ENCODE measurements around the gene FXYD6. TPM values are rescaled to one million over a fixed set of nuclear protein-coding genes. Genes with fewer than 3 reads are reported as not detected.

The FXYD6 gene
- total RNA-seq, 1 experiment from 2014 or later = 12.8 TPM

- DNase-seq (ENCODE audit: low spot score) = no peak
These were observed 34.6 kb upstream of the FXYD6 start for GRCh38 chr11:117910941-117911655.

- no peak for DNase-seq (ENCODE audit: low spot score)
These were observed 34.1 kb upstream of the FXYD6 start for GRCh38 chr11:117910525-117910924.

GRCh38 chr11:117909611-117910382 is 33.3 kb upstream of the FXYD6 start:
- no peak for DNase-seq (ENCODE audit: low spot score)

DNA sequence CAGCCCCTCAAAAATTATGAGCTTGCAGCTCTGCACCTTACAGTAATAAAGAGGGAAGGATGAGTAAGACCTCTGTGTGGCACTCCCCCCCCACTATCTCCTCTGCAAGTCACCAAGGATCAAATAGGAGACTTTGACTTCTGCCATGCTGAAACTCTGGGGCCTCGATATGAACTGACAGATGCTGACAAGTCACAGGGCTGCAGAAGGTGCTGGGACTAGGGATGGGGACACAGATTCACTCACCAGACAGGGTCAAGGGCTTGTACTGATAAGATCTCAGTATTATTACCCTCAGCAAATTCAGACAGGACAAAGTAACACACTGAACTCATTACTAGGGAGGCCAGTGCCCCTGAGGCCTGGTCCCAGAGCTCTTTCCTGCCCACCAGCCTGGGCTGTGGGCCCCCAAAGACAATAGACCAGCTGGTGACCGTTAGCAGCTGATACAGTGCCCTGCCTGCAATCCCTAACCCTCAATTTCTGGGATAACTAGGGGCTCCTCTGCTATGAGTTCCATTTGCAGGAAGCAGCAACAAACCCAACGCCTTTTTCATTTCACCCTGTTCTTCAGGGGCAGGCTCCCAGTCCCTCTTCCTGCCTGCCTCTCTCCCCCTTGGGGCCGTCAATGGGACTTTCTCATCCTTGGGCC is 32.6 kb upstream of the FXYD6 start:
- DNase-seq (ENCODE audit: low spot score) = no peak

GRCh38 chr11:117908109-117908895 is 31.8 kb upstream of the FXYD6 start:
- DNase-seq (ENCODE audit: low spot score) = no peak

DNA sequence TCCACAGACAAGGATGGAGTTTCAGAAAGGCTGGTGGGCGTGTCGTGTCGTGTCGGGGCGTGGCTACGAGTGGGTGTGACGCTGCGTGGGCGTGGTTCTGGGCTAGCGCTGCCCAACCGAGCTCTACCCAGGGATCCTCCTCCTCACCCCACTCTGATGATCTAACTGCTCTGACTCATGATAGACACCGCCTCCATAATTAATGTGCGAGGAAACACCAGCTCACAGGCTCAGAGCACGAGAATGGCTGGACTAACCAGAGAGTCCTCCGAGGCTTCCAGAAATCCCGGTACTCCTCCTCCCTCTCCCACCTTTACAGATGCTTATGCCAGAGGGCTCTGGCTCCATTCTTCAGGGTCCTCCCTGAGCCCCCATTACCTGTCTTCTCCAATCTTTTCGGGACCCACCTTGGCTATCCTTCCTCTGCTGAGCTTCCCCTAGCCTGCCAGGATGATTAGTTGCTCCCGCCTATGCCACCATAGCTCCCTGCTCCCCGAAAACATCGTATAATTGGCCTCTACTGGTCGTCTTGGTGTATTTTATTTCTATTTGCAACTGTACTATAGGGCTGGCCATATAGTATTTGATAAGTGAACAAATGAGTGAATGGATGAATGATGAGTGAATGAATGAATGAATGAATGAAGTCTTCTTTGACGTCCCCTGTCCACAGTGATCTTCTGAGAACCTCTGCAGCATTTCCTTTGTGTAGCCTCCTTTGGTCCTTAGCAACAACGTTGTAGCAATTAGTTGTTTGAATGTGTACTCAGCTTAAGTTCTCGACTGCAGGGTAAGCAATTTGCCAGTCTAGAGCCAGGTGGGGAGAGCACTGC is 31.0 kb upstream of the FXYD6 start:
- peak; percentile 97 for DNase-seq (ENCODE audit: low spot score)

DNA sequence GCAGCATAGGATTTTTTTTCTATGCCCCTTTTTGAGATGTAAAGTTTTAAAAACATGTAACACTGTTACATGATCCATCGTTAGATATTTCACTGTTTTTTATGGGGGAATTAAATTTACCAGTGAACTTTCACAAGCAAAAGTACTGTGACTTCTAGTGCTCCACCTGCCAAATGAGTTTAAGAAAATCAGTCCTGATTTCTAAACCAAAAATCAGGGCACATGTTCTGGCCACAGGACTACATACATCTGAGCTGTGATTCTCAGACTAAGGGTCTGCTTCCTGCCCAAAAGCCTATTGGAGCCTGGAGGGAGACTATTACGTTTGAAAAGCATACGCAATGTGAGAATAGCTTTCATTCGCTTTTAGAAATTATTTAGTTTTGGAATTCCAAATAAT is 30.3 kb upstream of the FXYD6 start:
- no peak for DNase-seq (ENCODE audit: low spot score)

DNA sequence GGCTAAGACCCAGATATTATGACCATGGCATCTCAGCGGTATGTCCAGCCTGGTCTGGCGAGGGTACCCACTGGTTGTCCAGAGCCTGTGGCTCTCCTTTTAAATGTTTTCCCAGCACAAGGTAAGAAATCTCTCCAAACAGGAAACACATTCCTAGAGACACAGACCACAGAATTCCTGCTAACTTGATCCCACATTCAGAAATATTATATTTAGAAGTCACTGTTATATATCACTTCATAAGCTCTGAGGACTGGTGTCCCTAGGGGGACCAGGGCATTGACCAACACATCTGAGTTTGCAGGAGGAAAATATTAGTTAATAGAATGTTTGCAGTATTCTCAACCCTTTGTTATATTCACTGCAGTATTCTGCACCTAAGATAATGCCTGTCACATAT is 29.7 kb upstream of the FXYD6 start:
- DNase-seq (ENCODE audit: low spot score) = no peak

DNA sequence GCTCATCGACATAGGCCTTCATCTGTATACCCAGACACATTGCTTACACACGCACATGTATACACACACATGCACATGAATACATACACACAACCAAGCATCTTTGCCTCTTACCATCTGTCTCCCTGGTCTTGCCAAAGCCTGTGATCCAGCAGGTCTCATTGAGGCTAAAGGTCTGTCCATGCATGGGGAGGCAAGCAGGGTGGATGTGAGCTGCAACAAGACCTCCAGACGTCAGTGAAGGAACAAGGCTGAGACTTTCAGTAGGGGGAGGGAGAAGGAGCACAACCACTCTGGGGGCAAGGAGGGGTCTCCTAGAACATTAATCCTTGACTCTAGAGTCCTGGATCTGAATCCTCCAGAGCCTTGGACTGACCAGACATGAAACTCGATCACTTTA is 29.1 kb upstream of the FXYD6 start:
- DNase-seq (ENCODE audit: low spot score) = no peak

DNA sequence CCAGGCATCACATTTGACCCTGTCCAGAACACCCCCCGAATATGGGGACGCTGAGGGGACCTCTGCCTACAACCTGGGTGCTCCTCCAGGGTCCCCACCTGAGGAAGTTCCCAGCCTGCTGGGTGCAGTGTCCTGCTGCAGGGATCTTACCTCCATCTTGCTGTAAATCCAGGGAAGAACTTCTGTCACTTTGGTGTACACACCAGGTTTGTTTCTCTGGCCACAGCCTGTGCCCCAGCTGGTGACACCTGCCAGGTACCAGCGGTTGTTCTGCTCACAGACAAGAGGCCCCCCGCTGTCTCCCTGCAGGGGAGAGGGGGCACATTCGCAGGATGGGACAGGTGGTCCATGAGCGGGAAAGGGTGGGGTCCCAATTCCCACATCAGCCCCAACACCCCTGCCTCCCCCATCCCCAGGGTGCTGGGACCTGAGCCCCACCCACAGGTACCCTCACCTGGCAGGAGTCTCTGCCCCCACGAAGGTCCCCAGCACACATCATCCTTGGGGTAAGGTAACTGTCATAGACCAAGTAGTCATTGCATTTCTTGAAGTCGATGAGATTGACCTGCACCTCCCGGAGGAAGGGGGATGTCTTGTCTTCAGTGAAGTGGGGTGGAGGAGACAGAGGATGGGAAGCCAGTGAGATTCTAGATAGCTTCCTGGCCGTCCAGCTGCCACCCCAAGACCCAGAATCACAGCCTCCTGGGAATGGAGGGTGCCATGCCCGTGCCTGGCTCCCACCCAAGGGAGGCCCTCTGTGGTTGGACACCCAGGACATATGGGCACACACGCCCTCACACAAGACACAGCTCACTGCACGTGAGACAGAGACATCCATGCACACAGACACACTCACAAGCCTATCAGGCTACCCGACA is 27.3 kb upstream of the FXYD6 start:
- DNase-seq (ENCODE audit: low spot score) = no peak

DNA sequence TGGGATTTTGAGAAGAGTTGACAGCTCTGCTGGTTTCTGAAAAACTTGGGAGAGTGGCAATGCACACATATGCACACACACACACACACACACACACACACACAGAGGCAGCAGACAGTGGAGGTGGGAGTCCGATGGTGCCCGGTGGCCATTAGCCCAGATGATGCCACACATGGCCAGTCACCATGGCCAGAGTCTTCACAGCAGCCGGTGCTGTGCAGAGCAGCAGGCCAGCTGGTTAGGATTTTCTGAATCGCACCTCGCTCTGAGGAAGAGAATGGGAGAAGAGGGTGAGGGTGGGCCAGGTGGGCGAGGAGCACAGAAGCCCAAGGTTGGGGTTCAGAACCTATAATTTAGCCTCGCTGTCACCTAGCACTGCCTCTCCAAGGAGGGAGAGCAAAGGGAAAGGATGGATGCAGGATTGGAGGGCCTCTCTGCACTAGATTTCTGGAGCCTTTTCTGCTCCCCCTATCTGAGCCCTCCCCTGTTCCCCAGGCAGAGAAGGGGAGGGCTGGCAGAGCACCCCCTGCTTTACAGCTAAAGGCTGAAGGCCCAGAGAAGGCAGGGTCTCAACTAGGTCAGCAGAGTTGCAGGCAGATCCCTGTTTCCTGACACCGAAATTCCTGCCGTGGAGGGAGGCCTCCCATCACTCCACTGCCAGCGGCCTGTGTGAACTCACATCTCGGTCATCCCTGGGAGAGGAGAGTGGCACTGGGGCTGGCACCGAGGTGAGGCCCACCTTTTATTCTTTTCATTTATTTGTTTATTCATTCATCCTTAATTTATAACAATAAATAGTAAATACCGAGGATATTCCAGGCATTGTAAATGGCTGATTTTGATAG is 25.8 kb upstream of the FXYD6 start:
- no peak for DNase-seq (ENCODE audit: low spot score)

DNA sequence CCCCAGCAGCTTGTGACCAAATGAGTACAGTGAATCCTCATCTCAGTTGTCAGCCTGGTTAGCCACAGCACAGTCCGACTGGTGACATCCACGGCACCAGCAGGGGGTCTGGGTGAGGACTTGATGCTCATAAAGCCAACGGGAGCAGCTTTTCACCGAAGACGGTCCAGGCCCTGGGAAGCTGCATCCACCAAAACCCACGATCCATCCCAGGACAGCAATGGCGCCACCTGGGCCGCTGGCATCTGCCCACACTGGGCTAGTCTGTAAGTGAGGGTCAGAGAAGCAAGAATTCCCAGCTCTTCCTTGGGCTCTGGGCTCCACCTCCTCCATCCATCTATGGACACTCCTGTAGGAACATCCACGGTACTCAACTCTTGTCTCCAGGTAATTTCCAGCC is 25.1 kb upstream of the FXYD6 start:
- no peak for DNase-seq (ENCODE audit: low spot score)

DNA sequence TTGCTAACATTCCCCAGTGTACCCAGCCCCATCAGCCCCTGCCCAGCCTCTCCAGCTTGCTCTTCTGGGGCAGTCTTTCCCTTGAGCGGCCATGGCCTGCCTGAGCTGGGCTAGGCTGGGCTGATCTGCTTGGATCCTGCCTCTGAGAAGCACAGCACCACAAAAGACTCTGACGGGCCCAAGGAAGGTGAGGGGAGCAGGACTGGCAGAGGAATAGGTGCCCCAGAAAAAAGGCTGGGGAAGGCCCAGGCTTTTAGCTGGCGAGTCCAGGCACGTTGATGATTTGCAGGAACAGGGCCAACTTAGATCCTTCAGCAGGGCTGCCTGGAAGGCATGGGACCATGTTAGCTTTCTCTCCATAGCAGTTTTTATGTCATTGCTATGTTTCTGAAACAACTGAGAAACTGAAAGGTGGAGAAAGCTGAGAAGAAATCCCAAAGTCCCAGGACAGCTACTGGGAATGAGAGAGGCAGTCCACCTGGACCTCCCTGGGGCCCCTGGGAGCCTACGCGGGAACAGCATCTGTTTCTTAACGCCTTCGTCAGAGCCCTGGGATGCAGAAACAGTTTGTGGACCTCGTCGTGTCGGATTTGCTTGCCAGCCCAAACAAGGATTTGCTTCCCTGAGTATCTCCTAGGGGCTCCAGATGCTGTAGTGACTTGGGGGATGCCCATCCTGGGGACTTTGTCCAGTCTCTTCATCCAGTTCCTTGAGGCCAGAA is 24.4 kb upstream of the FXYD6 start:
- DNase-seq (ENCODE audit: low spot score) = no peak

GRCh38 chr11:117900121-117900648 is 23.7 kb upstream of the FXYD6 start:
- no peak for DNase-seq (ENCODE audit: low spot score)

DNA sequence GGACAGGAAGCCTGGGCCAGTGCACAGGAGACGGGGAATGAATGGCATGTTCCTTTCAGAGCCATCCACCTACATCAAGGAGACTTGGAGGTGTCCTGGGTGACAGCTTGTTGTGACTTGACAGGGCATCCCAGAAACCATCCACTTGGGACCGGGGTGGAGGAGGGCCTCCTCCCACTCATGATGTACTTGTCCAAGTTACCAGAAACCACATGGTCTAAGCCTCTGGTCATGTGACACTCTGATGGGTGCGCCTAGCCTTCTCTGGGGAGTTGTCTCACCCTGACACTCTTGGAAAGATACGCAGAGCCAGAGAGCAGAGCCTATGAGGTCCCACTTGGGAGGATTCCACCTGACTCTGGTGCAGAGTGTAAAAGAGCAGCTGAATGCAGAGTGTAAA is 21.6 kb upstream of the FXYD6 start:
- DNase-seq (ENCODE audit: low spot score) = no peak

DNA sequence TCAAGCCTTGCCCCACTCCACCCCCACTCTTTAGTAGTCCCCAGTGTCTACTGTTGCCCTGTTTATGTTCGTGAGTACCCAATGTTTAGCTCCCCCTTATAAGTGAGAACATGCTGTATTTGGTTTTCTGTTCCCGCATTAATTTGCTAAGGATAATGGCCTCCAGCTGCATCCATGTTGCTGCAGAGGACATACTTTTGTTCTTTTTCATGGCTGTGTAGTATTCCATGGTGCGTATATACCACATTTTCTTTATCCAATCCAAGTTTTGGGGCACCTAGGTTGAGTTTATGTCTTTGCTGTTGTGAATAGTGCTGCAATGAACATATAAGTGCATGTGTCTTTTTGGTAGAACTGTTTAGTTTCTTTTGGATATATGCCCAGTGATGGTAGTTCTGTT is 16.2 kb upstream of the FXYD6 start:
- DNase-seq (ENCODE audit: low spot score) = no peak

DNA sequence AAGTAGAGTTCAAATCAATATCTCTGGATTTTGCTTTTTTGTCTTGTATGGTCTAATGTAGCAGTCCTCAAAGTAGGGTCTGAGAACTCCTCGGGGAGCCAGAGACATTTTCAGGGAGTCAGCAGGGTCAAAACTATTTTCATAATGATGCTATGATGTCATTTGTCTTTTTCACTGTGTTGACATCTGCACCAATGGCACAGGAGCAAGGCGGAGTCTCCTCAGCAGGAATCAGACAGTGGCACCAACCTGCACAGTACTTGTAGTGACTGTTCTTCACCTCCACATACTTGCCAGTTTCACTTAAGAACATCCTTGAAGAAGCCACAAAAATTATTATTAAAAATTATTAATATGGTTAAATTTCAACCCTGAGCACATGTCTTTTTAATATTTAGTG is 14.9 kb upstream of the FXYD6 start:
- DNase-seq (ENCODE audit: low spot score) = no peak

GRCh38 chr11:117888139-117888566 is 11.7 kb upstream of the FXYD6 start:
- no peak for DNase-seq (ENCODE audit: low spot score)
